ENCODE data around the gene METTL1.
"Not testable (repeated sequence)": the region's sequence is repeated elsewhere in the genome, so short reads cannot be mapped to it uniquely, and the experiment has no call there.

METTL1 gene

DNA sequence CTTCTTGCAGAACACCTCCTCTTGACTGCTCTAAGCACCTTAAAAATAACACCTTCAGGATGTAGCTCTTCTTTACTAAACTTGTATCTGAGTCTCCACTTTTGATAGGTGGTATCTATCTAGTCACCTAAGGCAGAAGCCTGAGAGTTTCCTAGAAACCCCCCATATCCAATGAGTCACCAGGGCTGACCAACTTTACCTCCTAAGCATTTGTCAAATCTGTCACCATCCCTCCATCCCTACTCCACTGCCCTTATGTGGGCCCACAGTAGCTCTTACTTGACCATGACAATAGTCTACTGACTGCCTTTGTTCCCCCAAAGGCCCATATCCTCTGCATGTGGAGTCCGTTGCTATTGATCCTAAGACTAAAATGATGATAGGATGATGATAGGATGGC lies 30.7 kb upstream of the METTL1 start:
- Histone ChIP-seq H3K4me3 (no peak overlapping the region), H3K27ac (no peak overlapping the region)

DNA sequence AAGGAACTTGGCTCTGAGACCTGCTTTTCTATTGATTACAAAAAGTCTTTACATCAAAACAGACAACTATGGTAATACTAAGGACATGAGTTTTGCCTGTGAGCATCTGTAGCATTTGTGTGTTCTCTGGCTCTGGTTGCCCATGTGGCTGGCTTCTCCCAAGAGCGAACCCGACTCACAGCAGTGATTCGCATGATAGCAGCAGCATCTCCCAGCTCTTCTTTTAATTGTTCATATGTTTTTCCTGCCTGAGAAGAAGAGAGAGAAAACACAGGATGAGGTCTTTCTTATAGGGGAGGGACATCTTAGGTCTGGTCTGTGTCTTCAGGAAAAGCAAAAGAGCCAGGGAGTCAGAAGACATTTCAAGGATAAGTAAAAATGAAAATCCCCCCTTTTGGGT lies 29.1 kb upstream of the METTL1 start:
- no peak overlapping the region for H3K4me3 ChIP-seq
- no peak overlapping the region for H3K27ac ChIP-seq

DNA sequence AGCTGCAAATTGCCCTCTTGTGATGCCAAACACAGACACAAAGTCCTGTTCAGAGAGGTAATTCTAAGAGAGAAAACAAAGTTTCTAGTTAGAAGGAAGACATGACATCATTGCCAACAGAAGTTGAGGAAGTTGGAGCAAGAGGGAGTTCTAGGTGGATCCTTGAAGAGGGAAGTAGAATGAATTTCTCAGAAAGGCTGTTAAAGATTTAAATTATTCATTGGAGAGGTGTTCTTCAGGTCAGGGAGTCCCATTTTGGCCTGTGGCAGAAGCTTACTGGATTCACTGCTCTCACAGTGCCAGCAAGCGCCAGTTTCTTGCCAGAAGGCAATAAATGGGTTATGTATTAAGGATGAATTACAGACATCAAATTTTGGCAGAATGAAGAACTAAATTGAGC lies 26.0 kb upstream of the METTL1 start:
- Histone ChIP-seq H3K4me3 (no peak overlapping the region), H3K27ac (peak overlapping the region in 6 of 21 experiments; percentile 11 to 47 (median 29))

DNA sequence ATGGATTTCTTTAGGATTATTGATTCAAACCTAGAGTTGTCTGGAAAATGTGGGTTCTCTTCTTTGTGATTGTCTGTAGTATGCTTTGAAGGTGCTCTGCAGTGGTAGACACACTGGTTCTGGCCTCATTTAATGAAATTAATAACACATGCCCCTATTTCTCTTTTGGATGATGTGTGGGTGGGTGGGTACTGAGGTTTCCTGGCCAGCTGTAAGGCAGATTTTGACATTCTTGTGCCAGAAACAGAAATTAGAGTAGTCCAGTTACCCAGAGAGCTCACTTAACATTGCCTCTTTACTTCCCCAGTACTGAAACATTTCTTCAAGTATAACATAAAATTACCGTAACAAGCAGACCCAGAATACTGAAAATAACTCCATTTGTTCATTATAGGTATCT lies 25.1 kb upstream of the METTL1 start:
- H3K4me3 ChIP-seq = no peak overlapping the region

DNA sequence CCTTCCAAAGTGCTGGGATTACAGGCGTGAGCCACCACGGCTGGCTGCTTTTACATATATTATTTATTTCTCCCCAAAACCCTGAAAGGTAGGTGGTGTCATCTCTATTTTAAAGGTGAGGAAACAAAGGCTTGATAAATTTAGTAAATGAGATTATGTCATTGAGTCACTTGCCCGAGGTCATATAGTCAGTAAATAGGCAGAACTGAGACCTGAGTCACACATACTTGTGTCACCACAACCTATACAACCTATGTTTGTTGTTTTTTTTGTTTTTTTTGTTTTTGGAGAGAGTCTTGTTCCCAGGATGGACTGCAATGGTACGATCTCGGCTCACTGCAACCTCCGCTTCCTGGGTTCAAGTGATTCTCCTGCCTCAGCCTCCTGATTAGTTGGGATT lies 23.4 kb upstream of the METTL1 start:
- H3K4me3 ChIP-seq = no peak overlapping the region
- H3K27ac ChIP-seq = peak overlapping the region in 4 of 21 experiments; percentile 54 to 74 (median 70)

More for the DNA sequence above, 25.1 kb upstream of the METTL1 start:
- H3K27ac ChIP-seq = peak overlapping the region in 3 of 21 experiments; percentile 26 to 35 (median 32)

GRCh38 chr12:57793920-57794319 lies 22.0 kb upstream of the METTL1 start:
- Histone ChIP-seq H3K27ac (peak overlapping the region in 11 of 21 experiments; percentile 47 to 74 (median 60)), H3K4me3 (no peak overlapping the region)

GRCh38 chr12:57783861-57784260 lies 12.0 kb upstream of the METTL1 start:
- peak overlapping the region in 4 of 7 experiments; percentile 65 to 99 (median 94) for H3K4me3 ChIP-seq
- peak overlapping the region in 1 of 21 experiments; percentile 89 for H3K27ac ChIP-seq

DNA sequence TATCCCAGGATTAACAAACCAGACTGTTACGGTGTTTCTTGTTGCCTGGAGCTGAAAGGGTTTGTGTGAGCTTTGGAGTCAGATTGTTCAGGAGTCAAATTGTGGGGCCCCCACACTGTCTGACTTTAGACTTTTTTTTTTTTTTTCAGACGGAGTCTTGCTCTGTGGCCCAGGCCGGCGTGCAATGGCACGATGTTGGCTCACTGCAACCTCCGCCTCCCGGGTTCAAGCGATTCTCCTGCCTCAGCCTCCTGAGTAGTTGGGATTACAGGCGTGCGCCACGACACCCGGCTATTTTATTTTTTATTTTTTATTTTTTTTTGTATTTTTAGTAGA lies 11.5 kb upstream of the METTL1 start:
- Histone ChIP-seq H3K4me3 (peak overlapping the region; percentile 65 to 99 (median 77)), H3K27ac (peak overlapping the region in 13 of 21 experiments; percentile 58 to 89 (median 85))

GRCh38 chr12:57782608-57783465 lies 10.9 kb upstream of the METTL1 start, which contains the start of gene TSFM:
TSS of gene TSFM (plus strand) at chr12:57782787. CDS start at chr12:57782802, 15 bp downstream.
- Histone ChIP-seq H3K4me3 (peak within 1 kb of the TSS; percentile 65 to 99 (median 77)), H3K27ac (peak within 1 kb of the TSS; percentile 29 to 89 (median 83))

DNA sequence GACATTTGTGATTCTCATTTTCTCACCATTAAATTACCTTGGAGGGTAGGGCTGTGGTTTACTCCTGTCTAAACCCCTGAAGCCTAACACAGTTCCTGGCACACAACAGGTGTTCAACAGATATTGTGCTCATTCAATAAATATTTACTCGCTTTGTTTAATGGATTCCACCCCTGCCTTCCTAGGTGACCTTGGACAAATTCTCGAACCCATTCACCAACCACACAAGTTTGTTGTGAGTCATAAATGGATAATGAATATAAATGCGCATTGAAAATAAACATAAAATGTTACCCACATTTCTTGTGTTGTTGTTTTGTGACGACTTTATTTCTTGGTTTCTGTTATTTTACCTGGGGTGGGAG lies 10.3 kb upstream of the METTL1 start:
- H3K4me3 ChIP-seq = peak overlapping the region in 4 of 7 experiments; percentile 65 to 99 (median 84)

DNA sequence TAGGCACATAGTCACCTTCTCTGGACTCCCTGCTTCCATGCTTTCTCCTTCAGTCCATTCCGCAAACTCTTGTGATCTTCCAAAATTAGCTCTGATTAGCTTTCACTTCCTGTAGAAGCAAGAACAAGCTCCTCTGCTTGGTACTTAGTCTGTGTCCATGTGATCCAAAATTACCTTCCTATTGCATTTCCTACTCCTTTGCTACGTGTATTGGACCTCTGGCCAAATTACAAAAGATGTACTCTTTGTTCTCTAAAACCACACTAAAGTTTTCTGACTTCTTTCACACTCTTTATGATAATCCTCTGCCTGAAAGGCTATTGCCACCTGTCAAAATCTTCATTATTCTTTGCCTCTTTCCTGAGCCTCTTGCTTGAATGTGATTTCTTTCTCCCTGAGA lies 9.9 kb upstream of the METTL1 start:
- peak overlapping the region in 11 of 21 experiments; percentile 8 to 89 (median 38) for H3K27ac ChIP-seq
- H3K4me3 ChIP-seq = no peak overlapping the region

More for the DNA sequence above, 10.3 kb upstream of the METTL1 start:
- peak overlapping the region in 12 of 21 experiments; percentile 8 to 89 (median 84) for H3K27ac ChIP-seq

DNA sequence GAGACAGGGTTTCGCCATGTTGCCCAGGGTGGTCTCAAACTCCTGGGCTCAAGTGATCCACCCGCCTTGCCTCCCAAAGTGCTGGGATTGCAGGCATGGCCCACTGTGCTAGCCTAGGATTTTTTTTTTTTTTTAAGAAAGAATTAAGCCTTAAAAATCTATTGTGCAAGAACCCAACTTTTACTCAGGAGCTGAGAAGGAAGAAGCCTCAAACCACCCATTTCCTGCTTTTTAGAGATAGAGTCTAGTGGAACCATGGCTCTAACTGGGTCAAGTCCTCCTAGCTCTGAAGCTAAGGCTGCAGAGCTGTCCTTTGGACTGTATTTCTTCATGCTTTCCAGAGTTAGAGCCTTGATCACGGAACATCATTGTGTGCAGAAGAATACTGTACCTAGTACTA lies 9.3 kb upstream of the METTL1 start:
- Histone ChIP-seq H3K27ac (peak overlapping the region in 11 of 21 experiments; percentile 6 to 89 (median 37)), H3K4me3 (no peak overlapping the region)

DNA sequence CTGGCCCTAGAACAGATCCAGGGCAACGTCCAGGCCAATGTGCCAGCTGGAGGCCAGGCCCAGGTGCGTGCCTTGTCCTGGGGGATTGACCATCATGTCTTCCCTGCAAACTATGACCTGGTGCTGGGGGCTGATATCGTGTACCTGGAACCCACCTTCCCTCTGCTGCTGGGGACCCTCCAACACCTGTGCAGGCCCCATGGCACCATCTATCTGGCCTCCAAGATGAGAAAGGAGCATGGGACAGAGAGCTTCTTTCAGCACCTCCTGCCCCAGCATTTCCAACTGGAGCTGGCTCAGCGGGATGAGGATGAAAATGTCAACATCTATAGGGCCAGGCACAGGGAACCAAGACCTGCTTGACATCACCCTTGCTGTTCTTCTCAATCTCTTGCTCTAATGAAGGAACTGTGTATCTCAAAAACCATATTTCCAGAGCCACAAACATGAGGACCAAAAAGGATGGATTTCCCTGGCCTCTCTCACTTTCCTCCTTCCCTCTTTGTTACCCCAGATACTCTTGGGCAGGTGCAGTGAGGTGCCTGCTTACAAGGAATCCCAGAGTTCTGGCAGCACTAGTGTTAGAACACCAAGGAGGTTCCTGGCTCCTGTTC lies 8.5 kb upstream of the METTL1 start:
- peak overlapping the region in 12 of 21 experiments; percentile 6 to 89 (median 38) for H3K27ac ChIP-seq

DNA sequence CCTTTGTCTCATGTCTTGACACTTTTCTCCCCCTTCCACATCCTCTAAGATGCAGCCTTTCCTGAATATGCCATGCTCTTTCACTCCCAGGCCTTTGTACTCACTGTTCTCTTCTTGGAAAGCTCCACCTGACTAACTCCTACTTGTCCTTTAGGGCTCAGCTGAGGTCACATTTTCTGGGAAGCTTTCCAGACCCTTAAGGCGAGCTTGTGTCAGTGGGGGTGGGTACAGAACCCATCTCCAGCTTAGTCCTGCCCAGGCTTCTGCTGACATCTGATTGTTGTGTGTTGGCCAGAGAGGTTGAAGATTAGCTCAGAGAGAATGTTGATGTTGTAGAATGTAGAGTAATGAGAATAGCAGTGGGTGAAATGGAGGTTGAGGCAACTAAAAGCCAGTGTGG lies 7.8 kb upstream of the METTL1 start:
- no peak overlapping the region for H3K4me3 ChIP-seq
- H3K27ac ChIP-seq = peak overlapping the region in 4 of 21 experiments; percentile 6 to 89 (median 36)

More for the DNA sequence above, 8.5 kb upstream of the METTL1 start:
- no peak overlapping the region for H3K4me3 ChIP-seq

DNA sequence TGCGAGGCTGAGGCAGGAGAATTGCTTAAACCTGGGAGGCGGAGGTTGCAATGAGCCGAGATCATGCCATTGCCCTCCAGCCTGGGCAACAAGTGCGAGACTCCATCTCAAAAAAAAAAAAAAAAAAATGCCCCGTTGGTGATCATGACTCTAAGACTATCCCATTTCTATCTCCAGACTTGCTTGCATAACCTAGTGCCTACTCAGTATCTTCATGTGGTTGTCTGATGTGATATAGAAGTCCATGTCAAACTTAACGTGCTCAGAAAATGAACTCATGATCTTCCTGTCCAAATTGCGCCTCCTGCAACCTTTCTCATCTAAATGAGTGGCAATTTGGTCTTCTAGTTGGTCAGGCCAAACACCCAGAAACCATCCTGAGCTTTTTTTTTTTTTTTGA lies 6.0 kb upstream of the METTL1 start:
- H3K27ac ChIP-seq = no peak overlapping the region
- H3K4me3 ChIP-seq = no peak overlapping the region

DNA sequence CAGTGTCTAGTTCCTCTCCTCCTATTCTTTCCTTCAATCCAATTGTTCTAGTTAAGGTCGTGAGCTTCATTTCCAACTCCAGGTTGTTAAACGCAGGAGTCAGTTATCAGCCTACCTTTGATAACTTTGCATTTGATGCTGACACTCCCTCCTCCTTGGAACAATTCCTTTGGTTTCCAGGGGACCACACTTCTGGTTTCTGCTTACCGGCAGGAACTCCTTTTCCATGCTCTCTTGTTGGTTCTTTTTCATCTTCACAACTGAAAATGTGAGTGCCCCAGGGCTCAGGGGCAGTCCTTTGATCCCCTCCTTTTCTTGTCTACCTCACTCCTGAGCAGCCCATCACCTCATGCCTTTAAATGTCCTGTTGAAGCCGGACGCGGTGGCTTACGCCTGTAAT lies 5.5 kb upstream of the METTL1 start:
- H3K27ac ChIP-seq = peak overlapping the region in 1 of 21 experiments; percentile 4
- no peak overlapping the region for H3K4me3 ChIP-seq

DNA sequence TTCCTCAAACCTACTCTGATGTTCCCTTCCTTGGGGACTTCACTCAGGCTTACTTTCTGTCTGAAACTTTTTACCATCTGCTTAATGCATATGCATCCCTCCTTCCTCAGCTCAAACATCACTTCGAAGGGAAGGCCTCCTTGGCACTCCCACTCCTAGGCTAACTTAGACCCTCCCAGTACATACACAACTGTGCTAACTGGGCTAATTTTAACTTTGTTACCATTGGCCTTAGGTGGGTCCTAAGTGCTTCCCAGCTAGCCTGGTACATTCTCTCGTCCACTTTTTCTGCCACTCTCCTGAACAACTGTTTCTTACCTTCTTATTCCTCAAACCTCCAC lies 4.3 kb upstream of the METTL1 start:
- Histone ChIP-seq H3K27ac (peak overlapping the region in 1 of 21 experiments; percentile 29), H3K4me3 (no peak overlapping the region)

DNA sequence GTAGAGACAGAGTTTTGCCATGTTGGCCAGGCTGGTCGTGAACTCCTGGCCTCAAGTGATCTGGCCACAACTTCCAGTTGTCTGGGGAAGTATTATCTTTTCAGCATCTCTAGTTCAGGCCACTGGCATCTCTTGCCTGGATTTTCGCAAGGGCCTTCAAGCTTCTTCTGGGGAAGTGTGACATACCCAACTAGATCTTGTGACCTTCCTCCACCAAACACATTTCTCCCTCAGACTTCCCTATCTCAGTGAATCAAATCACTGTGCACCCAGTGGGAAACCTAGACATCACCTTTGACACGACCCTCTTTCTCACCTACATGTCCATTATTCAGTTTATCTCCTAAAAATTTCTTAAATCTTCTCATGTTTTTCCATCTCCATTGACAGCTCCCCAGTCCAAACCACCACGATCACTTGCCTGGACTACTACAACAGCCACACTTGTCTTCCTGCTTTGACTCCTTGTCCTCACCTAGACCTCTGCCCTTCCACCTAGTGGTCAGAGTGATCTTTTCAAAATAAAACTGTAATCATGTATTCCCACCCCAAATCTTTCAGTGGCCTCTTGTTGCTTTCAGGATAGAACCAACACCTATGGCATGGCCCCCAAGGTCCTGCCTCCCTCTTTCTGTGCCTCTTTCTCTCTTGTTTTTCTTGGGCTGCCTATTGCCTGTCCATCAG lies 3.8 kb upstream of the METTL1 start:
- Histone ChIP-seq H3K4me3 (no peak overlapping the region), H3K27ac (peak overlapping the region in 1 of 21 experiments; percentile 29)

DNA sequence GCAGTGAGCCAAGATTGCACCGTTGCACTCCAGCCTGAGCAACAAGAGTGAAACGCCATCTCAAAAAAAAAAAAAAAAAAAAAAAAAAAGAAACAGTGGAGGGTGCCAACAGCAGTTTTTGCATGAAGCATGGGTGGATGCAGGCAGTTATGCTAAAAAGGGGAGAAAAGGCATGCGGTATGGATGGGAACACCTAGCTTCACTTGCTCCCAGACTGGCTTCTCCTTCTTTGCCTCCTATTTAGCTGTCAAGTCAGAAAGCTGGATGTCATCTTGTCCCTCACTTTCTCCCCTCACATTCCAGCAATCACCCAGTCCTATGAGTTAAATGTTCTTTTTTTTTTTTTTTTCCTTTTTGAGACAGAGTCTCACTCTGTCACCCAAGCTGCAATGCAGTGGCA lies 3.1 kb upstream of the METTL1 start:
- Histone ChIP-seq H3K4me3 (no peak overlapping the region), H3K27ac (no peak overlapping the region)

DNA sequence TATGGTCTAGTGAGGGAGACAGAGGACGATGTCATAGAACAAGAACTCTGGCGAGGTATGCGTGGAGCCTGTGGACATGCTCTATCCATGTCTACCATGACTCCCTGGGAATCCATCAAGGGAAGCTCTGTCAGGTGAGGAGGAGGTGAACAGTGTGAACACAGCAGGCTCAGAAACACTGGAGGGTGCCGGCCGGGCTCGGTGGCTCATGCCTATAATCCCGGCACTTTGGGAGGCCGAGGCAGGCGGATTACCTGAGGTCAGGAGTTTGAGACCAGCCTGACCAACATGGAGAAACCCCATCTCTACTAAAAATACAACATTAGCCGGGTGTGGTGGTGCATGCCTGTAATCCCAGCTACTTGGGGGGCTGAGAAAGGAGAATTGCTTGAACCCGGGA lies 2.7 kb upstream of the METTL1 start:
- not testable (repeated sequence) for H3K27ac ChIP-seq, H3K4me3 ChIP-seq

Data from skin epidermis (tissue), 12 donors.